K562 (cell line): Measurements from ENCODE around the gene BEST4. TPM values are rescaled to one million over a fixed set of nuclear protein-coding genes. Genes with fewer than 3 reads are reported as not detected.

ENCODE experiments used
- BRCA1 ChIP-seq, 2 experiments: fragments of 450-650 bp in 1 of 2; sonication (generic) in 1 of 2; formaldehyde crosslinking in 1 of 2; IDR thresholded peaks; 2 replicates each; pipeline versions ENCODE4 v1.5.0 to v1.6.1; 2017 to 2020; ENCODE audit warnings: mild to moderate bottlenecking in 1 of 2, missing genetic modification reagents in 1 of 2
- E2F3 ChIP-seq: fragments of 250-450 bp; sonication (Bioruptor Pico); IDR thresholded peaks from 2 replicates; pipeline ENCODE4 v1.4.0; 2020; ENCODE audit warnings: mild to moderate bottlenecking
- ERF ChIP-seq: fragments of 450-650 bp; formaldehyde crosslinking; IDR thresholded peaks from 2 replicates; pipeline ENCODE4 v1.4.0; 2020; ENCODE audit warnings: mild to moderate bottlenecking, mixed read lengths
- ETV6 ChIP-seq, 3 experiments: fragments of 150-350 bp in 1 of 3; sonication (generic) in 1 of 3; formaldehyde crosslinking in 1 of 3; IDR thresholded peaks; 2 replicates each; pipeline versions ENCODE4 v1.6.1 to v1.8.0; 2014 to 2022; ENCODE audit warnings: borderline replicate concordance in 2 of 3, low read depth in 2 of 3, antibody characterized with exemption in 1 of 3, low read length in 1 of 3, mild to moderate bottlenecking in 1 of 3, missing genetic modification reagents in 1 of 3
- GTF2A2 ChIP-seq: IDR thresholded peaks from 2 replicates; pipeline ENCODE4 v1.6.1; 2016; ENCODE audit warnings: mild to moderate bottlenecking, missing genetic modification characterization, missing compliant biosample characterization
- HSF4 ChIP-seq: fragments of 250-450 bp; sonication (Bioruptor Pico); IDR thresholded peaks from 2 replicates; pipeline ENCODE4 v2.1.2; 2022; ENCODE audit warnings: mild to moderate bottlenecking, moderate library complexity, borderline replicate concordance
- MTF1 ChIP-seq: fragments of 250-450 bp; sonication (Bioruptor Pico); IDR thresholded peaks from 2 replicates; pipeline ENCODE4 v1.9.0; 2021; ENCODE audit warnings: moderate library complexity, mild to moderate bottlenecking, inconsistent platforms, borderline replicate concordance
- NFIX ChIP-seq: fragments of 250-450 bp; sonication (Bioruptor Pico); IDR thresholded peaks from 2 replicates; pipeline ENCODE4 v1.4.0; 2020; ENCODE audit warnings: low read depth, mild to moderate bottlenecking, moderate library complexity
- PHTF2 ChIP-seq: fragments of 250-450 bp; sonication (Bioruptor Pico); IDR thresholded peaks from 2 replicates; pipeline ENCODE4 v1.5.0; 2021; ENCODE audit warnings: mild to moderate bottlenecking
- RBBP5 ChIP-seq: fragments of 200-600 bp; sonication (generic); IDR thresholded peaks from 2 replicates; pipeline ENCODE4 v1.6.1; 2012; ENCODE audit warnings: borderline replicate concordance, mild to moderate bottlenecking, low read length, control low read depth, inconsistent platforms; ENCODE audit not compliant: insufficient read depth, poor library complexity, severe bottlenecking
- RFX1 ChIP-seq: fragments of 450-650 bp; IDR thresholded peaks from 2 replicates; pipeline ENCODE4 v1.6.1; 2016; ENCODE audit warnings: mild to moderate bottlenecking, moderate library complexity
- TGIF2 ChIP-seq: sonication (generic); formaldehyde crosslinking; IDR thresholded peaks from 2 replicates; pipeline ENCODE4 v1.8.1; 2022; ENCODE audit warnings: mild to moderate bottlenecking, missing genetic modification reagents, moderate library complexity
- polyA plus RNA-seq, 8 experiments: library from polyadenylated mRNA; depleted of rRNA in 4 of 8; stranded (reverse) in 5 of 8; unstranded in 3 of 8; fragments of >200 nt; fragmentation: Nextera tagmentation in 2 of 8; fragmentation: Illumina TruSeq in 1 of 8; extraction: Ambion mirVana in 2 of 8; extraction: Trizol in 1 of 8; gene quantifications; 2 replicates each; pipeline versions ENCODE4 v1.2.1 to v1.2.3, GENCODE V29; 2011 to 2014; ENCODE audit warnings: inconsistent platforms in 1 of 8, missing spikeins in 1 of 8
- total RNA-seq, 7 experiments: library from RNA; depleted of rRNA in 6 of 7; stranded (reverse); fragments of >200 nt in 6 of 7; fragmentation: Illumina TruSeq in 2 of 7; extraction: Trizol in 2 of 7; gene quantifications; 2 replicates each; pipeline versions ENCODE4 v1.2.1 to v1.2.3, GENCODE V29; 2011 to 2021; ENCODE audit warnings: low replicate concordance in 1 of 7
- TF ChIP-seq, protein P1 (sequence below): fragments of 200-800 bp; sonication (Bioruptor generic); IDR thresholded peaks from 2 replicates; pipeline ENCODE4 v1.6.1; 2017; ENCODE audit warnings: missing genetic modification characterization, missing compliant biosample characterization
- TF ChIP-seq, protein P2 (sequence below): fragments of 450-650 bp; formaldehyde crosslinking; conservative IDR thresholded peaks from 2 replicates; pipeline ENCODE4 v1.4.0; 2022; ENCODE audit warnings: mild to moderate bottlenecking, missing genetic modification characterization
- TF ChIP-seq, protein P3 (sequence below), 2 experiments: fragments of 200-800 bp in 1 of 2; sonication (Bioruptor generic) in 1 of 2; sonication (generic) in 1 of 2; formaldehyde crosslinking in 1 of 2; IDR thresholded peaks in 1 of 2; conservative IDR thresholded peaks in 1 of 2; 2 replicates each; pipeline versions ENCODE4 v1.5.0 to v1.6.1; 2016 to 2020; ENCODE audit warnings: missing compliant biosample characterization in 1 of 2, missing genetic modification characterization in 1 of 2, missing genetic modification reagents in 1 of 2
- TF ChIP-seq, protein P4 (sequence below): fragments of 250-450 bp; sonication (Bioruptor Pico); IDR thresholded peaks from 2 replicates; pipeline ENCODE4 v1.4.0; 2020; ENCODE audit warnings: mild to moderate bottlenecking

BEST4 gene
- total and polyA plus RNA-seq, 9 of the 15 experiments (the other 6 are each of a cell fraction or from before 2014, with no cell fraction given), result 0.07 to 0.11 TPM; not detected in 7

DNA sequence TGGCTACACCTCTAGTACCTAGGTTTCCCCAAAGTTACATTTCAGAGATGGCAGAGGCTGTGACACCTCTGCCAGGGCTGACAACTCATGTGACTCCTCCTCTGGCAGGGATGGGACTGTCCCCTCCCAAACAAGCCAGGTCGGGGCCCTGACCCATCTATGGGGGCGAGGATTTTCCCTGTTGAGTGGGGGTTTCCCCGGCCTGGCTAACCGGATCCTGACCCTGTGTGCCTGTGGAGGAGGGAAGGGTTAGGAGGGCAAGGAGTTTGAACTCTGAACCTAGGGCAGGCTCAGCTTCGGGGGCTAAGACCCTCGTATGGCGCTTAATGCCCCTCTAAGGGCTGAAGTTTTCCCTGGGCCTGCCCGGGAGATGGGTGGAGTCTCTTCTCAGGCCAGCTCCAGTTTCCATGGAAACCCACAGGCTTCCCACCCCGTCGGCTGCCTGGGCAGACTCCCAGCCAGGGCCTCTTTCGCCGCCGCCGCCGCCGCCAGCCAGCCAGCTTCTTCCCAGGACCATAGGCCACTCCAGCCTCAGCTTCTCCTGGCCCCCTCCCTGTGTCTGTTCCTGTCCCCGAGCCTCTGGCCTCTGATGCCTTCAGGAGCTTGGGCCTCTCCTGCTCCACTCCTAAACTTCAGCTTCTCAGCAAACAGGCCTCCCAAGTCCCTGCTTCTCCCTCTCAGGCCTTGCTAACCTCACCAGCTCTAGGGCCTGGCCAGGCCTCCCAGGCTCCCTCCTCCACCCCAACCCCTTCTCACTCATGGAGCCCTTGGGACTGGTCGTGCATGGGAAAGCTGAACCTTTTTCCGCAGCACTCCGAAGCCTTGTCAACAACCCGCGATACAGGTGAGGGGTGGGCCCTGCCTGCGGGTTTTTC, 20.3 kb upstream of the BEST4 start, which contains the start of gene BTBD19 (continued):
- TF ChIP-seq ERF (CRISPR knock-in tag), result peak; percentile 61; the same call in 1 of the 2 replicates
- 0 out of 2 replicates have a peak, but pooled peaks have one; percentile 40 for TF ChIP-seq PHTF2 (CRISPR knock-in tag)
- no peak; the same call in 1 of the 2 replicates for TF ChIP-seq NFIX (CRISPR knock-in tag)
- TF ChIP-seq TGIF2 (CRISPR knock-in tag), result 0 out of 2 replicates have a peak, but pooled peaks have one; percentile 47
- peak; percentile 68; the same call in 1 of the 2 replicates for TF ChIP-seq E2F3 (CRISPR knock-in tag)
- TF ChIP-seq HSF4 (CRISPR knock-in tag), result 0 out of 2 replicates have a peak, but pooled peaks have one; percentile 34
- TF ChIP-seq, protein P1, sequence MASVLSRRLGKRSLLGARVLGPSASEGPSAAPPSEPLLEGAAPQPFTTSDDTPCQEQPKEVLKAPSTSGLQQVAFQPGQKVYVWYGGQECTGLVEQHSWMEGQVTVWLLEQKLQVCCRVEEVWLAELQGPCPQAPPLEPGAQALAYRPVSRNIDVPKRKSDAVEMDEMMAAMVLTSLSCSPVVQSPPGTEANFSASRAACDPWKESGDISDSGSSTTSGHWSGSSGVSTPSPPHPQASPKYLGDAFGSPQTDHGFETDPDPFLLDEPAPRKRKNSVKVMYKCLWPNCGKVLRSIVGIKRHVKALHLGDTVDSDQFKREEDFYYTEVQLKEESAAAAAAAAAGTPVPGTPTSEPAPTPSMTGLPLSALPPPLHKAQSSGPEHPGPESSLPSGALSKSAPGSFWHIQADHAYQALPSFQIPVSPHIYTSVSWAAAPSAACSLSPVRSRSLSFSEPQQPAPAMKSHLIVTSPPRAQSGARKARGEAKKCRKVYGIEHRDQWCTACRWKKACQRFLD (CRISPR knock-in tag), result peak; percentile 14; the same call in 1 of the 2 replicates
- TF ChIP-seq MTF1 (CRISPR knock-in tag), result peak; percentile 25; the same call in 1 of the 2 replicates
- peak; percentile 97 for TF ChIP-seq RFX1
- no peak for TF ChIP-seq BRCA1 (IDR thresholded peaks at IDR 0.05)
- no peak for TF ChIP-seq BRCA1 (CRISPR knock-in tag; IDR thresholded peaks at IDR 0.05)
- TF ChIP-seq, protein P2, sequence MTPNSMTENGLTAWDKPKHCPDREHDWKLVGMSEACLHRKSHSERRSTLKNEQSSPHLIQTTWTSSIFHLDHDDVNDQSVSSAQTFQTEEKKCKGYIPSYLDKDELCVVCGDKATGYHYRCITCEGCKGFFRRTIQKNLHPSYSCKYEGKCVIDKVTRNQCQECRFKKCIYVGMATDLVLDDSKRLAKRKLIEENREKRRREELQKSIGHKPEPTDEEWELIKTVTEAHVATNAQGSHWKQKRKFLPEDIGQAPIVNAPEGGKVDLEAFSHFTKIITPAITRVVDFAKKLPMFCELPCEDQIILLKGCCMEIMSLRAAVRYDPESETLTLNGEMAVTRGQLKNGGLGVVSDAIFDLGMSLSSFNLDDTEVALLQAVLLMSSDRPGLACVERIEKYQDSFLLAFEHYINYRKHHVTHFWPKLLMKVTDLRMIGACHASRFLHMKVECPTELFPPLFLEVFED (CRISPR knock-in tag), result peak; percentile 37; the same call in 1 of the 2 replicates
- peak; percentile 68; the same call in 1 of the 2 replicates for TF ChIP-seq GTF2A2 (tag)
- TF ChIP-seq, protein P3, sequence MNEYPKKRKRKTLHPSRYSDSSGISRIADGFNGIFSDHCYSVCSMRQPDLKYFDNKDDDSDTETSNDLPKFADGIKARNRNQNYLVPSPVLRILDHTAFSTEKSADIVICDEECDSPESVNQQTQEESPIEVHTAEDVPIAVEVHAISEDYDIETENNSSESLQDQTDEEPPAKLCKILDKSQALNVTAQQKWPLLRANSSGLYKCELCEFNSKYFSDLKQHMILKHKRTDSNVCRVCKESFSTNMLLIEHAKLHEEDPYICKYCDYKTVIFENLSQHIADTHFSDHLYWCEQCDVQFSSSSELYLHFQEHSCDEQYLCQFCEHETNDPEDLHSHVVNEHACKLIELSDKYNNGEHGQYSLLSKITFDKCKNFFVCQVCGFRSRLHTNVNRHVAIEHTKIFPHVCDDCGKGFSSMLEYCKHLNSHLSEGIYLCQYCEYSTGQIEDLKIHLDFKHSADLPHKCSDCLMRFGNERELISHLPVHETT (CRISPR knock-in tag; conservative IDR thresholded peaks at IDR 0.05 in 1 of 2, IDR thresholded peaks at IDR 0.05 in 1 of 2), result 0 out of 4 replicates have a peak, but pooled peaks of 1 of the 2 experiments have one; percentile 78
- TF ChIP-seq, protein P4, sequence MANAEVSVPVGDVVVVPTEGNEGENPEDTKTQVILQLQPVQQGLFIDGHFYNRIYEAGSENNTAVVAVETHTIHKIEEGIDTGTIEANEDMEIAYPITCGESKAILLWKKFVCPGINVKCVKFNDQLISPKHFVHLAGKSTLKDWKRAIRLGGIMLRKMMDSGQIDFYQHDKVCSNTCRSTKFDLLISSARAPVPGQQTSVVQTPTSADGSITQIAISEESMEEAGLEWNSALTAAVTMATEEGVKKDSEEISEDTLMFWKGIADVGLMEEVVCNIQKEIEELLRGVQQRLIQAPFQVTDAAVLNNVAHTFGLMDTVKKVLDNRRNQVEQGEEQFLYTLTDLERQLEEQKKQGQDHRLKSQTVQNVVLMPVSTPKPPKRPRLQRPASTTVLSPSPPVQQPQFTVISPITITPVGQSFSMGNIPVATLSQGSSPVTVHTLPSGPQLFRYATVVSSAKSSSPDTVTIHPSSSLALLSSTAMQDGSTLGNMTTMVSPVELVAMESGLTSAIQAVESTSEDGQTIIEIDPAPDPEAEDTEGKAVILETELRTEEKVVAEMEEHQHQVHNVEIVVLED (CRISPR knock-in tag), result 0 out of 2 replicates have a peak, but pooled peaks have one; percentile 4
- TF ChIP-seq RBBP5, result peak; percentile 49
- TF ChIP-seq ETV6 (IDR thresholded peaks at IDR 0.05; ENCODE audit: borderline replicate concordance in 1 of 2, low read depth in 2 of 2, low read length in 1 of 2), result no peak; a peak in 1 of 4 replicates
- no peak for TF ChIP-seq ETV6 (CRISPR knock-in tag; IDR thresholded peaks at IDR 0.05; ENCODE audit: borderline replicate concordance)
